ENCODE data around the gene HS1BP3.
A peak's percentile ranks its signal among the peaks of the same experiment; 100 is the strongest.

The HS1BP3 gene

DNA sequence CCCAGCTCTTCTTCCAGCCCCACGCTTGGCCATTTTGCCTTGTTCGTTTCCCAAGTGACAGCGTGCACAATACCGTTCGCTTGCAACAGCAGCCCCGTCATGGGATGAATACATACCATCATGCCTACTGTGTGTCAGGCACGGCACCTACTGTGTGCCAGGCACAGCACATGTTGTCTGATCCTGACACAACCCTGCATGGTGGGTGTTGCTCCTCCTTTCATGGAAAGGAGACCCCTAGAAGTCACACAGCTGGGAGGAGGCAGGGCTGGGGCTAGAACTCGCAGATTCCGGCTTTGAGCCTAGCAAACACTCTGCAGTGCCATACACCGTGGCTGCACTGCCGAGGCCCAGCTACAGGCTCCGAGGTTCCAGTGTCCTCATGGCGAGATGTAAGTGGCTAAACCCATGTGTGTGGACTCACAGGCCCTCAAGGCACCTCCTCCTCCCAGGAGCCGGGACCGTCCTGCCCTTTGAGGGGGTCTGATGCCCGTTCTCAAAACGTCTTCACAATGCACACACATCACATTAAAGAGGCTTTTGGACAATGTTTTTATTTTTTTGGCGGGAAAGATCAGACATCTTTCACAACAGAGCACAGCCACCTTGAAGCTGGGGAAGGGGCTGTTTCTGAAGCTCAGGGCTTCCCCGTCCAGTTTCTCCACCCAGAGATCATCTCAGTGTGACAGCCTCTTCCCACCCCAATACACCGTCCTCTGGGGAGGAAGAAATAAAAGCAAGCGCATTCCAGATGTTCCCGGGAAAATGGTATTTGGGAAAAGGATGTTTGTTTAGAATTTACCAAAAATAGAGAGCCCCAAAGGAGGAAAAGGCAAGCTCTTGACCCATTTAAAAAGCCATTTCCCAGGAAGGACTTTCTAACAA is 64.9 kb downstream of the HS1BP3 start:
- no peak overlapping the region for H3K4me3 ChIP-seq (ENCODE audit: low read depth, low read length)
- TF ChIP-seq, protein P1, sequence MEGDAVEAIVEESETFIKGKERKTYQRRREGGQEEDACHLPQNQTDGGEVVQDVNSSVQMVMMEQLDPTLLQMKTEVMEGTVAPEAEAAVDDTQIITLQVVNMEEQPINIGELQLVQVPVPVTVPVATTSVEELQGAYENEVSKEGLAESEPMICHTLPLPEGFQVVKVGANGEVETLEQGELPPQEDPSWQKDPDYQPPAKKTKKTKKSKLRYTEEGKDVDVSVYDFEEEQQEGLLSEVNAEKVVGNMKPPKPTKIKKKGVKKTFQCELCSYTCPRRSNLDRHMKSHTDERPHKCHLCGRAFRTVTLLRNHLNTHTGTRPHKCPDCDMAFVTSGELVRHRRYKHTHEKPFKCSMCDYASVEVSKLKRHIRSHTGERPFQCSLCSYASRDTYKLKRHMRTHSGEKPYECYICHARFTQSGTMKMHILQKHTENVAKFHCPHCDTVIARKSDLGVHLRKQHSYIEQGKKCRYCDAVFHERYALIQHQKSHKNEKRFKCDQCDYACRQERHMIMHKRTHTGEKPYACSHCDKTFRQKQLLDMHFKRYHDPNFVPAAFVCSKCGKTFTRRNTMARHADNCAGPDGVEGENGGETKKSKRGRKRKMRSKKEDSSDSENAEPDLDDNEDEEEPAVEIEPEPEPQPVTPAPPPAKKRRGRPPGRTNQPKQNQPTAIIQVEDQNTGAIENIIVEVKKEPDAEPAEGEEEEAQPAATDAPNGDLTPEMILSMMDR (conservative IDR thresholded peaks at IDR 0.05; ENCODE audit: low read depth, low read length) = no peak
- no peak for DNase-seq (ENCODE audit: low read depth)

DNA sequence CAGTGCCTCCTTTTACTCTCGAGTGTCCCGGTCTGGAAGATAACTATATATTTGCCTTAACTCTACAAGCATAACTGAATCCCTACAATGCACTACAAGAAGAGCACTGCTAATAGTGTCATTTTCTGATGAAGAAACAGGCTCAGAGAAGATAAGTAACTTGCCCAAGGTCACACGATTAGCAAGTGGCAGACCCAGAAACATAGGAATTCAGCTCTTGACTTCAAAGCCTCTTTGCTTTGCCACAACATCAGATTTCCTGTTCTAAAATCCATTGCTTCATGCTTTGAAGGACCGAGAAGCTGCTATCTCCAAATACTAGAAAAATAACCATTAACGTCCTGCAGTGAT is 65.6 kb downstream of the HS1BP3 start:
- DNase-seq (ENCODE audit: low read depth) = peak; percentile 21
- H3K4me3 ChIP-seq (ENCODE audit: low read depth, low read length) = no peak overlapping the region
- TF ChIP-seq, protein P1 (conservative IDR thresholded peaks at IDR 0.05; ENCODE audit: low read depth, low read length) = no peak

DNA sequence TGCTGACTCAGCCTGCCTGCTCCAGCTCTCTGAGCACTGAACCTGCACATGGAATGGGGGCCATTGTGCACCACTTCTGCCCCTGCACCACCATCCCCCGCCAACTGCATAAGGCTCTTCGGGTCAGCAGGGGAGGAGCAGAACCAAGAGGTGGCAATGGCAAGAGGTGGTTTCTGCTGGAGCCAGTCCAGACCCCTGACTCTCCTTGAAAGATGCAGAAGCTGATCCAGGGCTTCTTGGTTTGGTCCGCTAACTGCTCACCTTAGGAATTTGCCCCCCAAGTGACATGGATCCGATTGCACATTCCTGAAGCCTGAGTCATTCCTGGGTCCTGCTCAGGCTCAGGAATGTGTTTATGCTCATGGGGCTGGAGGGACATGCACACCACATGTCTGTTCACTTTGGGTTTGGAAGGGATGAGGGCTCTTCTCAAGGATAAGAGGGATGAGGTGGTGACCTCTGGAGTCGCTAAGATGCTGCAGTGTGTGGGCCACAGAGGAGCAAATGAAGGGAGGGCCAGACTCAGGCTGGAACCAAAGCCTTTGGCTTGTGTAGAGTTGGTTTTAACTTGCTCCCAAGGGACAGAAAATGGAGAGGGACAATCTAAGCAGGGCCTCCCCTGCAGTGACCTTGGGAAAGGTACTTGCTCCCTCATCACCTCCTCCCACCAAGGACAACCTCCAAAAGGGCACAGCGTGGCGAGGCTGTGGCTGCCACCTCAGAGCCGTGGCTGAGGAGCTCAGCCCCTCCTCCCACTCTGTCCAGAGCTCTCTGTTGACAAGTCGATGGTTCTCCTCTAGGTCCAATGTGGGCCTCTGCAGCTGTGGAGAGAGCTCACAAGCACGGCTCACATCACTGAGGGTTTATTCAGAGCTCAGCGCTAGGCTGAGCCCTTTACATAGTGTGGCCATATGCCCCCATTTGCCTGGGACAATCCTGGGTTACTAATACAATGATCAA is 66.2 kb downstream of the HS1BP3 start:
- TF ChIP-seq, protein P1 (conservative IDR thresholded peaks at IDR 0.05; ENCODE audit: low read depth, low read length) = no peak
- DNase-seq (ENCODE audit: low read depth) = peak; percentile 98
- no peak overlapping the region for H3K4me3 ChIP-seq (ENCODE audit: low read depth, low read length)

DNA sequence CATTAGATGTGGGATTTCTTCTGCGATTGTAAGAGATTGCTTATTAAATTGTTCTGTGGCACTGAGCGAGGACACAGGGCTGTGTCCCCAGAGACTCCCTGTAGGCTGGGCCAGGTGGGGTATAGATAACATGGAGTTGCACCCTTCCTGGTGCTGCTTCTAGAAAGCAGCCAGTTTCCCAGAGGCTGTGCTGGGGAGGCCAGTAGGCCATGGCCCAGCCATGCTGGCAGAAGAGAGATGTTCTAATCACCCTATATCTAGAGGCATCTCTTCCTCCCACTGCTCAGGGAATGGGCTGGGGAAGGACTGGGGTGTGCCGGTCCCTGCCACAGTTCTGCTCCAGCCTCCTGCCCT is 66.9 kb downstream of the HS1BP3 start:
- H3K4me3 ChIP-seq (ENCODE audit: low read depth, low read length) = no peak overlapping the region
- no peak for DNase-seq (ENCODE audit: low read depth)
- TF ChIP-seq, protein P1 (conservative IDR thresholded peaks at IDR 0.05; ENCODE audit: low read depth, low read length) = no peak

DNA sequence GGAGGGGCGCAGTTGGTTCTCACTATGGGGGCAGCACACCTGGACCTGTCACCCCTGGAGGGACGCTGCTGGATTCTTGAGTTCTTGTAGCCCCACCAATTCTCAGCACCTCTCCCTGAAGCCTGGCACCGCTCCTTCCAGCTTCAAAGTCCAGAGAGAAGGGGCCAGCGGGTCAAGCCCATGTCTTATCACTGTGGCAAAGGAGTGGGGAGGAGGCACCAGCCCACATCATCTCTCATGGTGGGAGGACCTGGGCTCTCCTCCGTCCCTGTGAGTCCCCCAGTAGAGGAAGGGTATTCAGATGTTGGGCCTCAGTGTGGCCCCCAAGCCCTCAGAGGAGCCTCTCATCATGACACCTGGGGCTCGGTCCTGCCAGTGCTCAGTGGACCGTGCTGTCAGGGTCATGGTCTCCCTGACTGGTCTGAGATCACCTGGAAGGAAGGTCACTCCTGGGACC is 67.4 kb downstream of the HS1BP3 start:
- TF ChIP-seq, protein P1 (conservative IDR thresholded peaks at IDR 0.05; ENCODE audit: low read depth, low read length) = no peak

DNA sequence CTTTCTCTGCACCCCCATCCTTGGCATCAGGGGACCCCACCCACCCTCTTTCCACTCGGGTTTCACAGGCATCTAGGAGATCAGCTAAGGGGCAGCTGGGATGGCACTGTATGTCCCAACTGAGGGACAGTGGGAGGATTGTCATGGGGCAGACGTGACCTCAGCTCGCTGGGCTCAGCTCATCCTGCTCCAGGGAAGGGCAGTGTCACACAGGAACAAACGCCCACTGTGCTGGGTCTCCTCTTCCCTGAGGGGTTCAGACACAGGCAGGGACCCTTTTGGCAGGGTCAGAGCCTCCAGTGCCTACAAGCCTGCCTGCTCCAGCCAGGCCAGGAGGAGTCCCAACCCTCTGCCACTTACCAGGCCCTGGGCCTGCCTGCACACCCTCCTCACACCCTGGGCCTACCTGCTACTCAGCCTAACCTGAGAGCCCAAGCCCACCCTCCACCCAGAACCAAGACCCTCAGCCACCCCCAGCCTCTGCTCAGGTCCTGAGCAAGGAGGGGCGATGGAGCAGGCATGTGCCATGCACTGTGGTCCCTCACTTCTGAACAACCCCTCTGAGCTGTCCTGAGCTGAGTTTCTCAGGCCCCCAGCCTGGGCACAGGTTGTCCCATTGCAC is 68.2 kb downstream of the HS1BP3 start:
- H3K4me3 ChIP-seq (ENCODE audit: low read depth, low read length) = no peak overlapping the region
- TF ChIP-seq, protein P1 (conservative IDR thresholded peaks at IDR 0.05; ENCODE audit: low read depth, low read length) = no peak
- DNase-seq (ENCODE audit: low read depth) = no peak

More for the DNA sequence above, 67.4 kb downstream of the HS1BP3 start:
- no peak overlapping the region for H3K4me3 ChIP-seq (ENCODE audit: low read depth, low read length)
- DNase-seq (ENCODE audit: low read depth) = no peak

All from choroid plexus epithelial cell (primary cell).